GM18498 (cell line): ENCODE data around the gene MSL2.
A peak's percentile ranks its signal among the peaks of the same experiment; 100 is the strongest.
"Not testable (repeated sequence)": the region's sequence is repeated elsewhere in the genome, so short reads cannot be mapped to it uniquely, and the experiment has no call there.

Experiments
- ATAC-seq: cut with Tn5 transposase; IDR thresholded peaks from one replicate; pipeline ENCODE4 v1.9.1; 2021; ENCODE audit warnings: mild to moderate bottlenecking, moderate library complexity; ENCODE audit not compliant: unreplicated experiment

MSL2 gene, protein sequence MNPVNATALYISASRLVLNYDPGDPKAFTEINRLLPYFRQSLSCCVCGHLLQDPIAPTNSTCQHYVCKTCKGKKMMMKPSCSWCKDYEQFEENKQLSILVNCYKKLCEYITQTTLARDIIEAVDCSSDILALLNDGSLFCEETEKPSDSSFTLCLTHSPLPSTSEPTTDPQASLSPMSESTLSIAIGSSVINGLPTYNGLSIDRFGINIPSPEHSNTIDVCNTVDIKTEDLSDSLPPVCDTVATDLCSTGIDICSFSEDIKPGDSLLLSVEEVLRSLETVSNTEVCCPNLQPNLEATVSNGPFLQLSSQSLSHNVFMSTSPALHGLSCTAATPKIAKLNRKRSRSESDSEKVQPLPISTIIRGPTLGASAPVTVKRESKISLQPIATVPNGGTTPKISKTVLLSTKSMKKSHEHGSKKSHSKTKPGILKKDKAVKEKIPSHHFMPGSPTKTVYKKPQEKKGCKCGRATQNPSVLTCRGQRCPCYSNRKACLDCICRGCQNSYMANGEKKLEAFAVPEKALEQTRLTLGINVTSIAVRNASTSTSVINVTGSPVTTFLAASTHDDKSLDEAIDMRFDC

GRCh38 chr3:136196064-136196400 is at the start of gene MSL2:
MSL2 (minus strand) TSS chr3:136196335; CDS start chr3:136195113, 1,222 bp downstream.
- ATAC-seq: no peak

- ATAC-seq: no peak
These were observed 49.6 kb upstream of the MSL2 start for GRCh38 chr3:136245691-136246090.

- ATAC-seq: no peak
These were observed 43.0 kb upstream of the MSL2 start for GRCh38 chr3:136239094-136239493.

GRCh38 chr3:136237961-136238649 is 42.0 kb upstream of the MSL2 start:
- ATAC-seq: no peak

DNA sequence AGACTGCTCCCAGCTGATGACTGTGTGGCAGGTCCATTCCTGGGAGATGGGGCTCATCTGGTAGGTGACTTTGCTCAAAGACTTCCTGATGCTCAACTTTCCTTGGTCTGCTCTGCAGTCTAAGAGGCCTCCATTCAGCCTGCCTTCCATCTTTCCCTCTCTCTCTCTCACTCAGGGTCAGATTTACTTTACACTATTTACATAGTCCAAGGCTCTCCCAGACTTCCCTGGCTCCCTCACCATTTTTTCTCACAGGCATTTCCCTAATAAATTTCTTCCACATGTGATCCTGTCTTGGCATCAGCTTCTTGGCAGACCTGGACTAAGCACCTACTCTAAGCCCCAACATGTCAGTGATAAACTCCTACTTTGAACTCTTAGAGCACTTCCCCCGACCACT is 41.0 kb upstream of the MSL2 start:
- ATAC-seq: no peak

GRCh38 chr3:136236109-136236508 is 40.0 kb upstream of the MSL2 start:
- no peak for ATAC-seq

DNA sequence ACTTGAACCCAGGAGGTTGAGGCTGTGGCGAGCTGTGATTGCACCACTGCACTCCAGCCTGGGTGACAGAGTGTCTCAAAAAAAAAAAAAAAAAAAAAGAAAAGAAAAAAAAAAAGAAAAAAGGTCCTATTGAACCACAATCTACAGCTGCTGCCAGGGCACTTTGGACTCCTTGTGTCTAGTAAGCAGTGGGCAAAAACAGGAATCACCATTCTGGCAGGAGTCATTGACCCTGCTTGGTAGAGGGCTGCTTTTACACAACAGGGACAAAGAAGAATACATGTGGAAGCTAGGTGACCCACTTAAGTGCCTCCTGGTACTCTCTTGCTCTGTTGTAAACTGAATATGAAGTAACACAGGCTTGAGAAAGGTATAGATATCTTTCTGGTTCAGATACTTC is 39.4 kb upstream of the MSL2 start:
- ATAC-seq: no peak

GRCh38 chr3:136232413-136232812 is 36.3 kb upstream of the MSL2 start:
- ATAC-seq: no peak

DNA sequence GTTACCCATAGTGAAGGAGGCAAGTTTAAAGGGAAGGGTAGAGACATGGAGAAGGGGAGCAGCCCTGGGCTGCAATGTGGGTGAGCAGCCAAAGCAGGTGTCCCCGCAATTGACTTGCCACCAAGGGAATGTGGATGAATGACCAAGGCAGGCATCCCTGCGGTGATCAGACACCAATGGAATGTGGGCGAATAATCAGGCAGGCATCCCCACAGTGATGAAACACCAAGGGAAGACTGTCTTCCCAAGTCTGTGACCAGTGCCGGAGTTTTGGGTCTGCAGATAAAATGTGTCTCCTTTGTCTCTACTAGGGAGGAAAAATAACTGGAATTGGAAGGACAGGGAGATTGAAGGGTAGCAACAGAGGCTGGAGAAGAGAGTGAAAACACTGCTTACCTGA is 26.6 kb upstream of the MSL2 start:
- not testable (repeated sequence) for ATAC-seq

DNA sequence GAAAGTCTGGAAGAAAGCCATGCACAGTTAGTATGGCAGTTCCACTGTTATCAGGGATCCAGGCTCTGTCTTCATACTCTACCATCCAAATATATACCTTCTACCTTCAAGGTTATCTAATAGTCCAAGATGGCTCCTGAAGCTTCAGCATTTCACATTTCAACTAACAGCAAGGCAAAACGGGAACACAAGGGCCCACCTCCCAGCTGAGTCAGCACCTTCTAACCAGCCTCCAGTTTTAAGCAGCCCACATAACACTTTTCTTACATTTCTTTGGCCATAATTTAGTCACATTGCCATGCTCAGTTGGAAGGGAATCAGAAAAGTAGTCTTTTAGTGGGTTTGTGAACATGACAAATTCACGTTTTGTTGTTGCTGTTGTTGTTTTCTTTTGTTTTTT is 15.4 kb upstream of the MSL2 start:
- no peak for ATAC-seq

GRCh38 chr3:136209921-136210320 is 13.8 kb upstream of the MSL2 start:
- no peak for ATAC-seq

DNA sequence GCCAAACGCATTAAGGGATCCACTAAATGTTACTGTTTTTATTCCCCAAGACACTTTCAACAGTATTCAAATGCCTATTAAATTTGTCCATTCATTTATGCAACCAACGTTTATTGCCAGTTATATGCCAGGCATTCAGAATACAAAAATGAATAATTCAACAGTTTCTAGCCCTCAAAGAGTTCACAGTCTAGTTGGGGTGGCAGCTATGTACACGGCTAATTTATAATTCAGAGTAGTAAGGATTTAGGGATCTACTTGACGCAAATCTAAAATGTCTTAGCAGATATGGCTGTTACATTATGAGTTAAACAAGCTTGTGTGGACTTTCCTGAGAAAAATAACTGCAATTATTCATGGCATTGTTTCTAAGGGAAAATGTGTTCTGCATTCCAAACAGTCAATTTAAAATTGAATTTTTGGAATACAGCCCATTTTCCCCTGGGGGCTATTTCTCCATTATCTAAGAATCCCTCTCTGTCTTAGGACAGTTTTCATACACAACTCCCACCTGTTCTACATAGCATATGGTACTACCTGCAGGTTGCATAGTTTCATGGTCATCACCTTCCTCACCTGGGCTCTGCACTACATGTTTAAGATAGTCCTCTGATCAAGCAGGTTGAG is 11.5 kb upstream of the MSL2 start:
- no peak for ATAC-seq

DNA sequence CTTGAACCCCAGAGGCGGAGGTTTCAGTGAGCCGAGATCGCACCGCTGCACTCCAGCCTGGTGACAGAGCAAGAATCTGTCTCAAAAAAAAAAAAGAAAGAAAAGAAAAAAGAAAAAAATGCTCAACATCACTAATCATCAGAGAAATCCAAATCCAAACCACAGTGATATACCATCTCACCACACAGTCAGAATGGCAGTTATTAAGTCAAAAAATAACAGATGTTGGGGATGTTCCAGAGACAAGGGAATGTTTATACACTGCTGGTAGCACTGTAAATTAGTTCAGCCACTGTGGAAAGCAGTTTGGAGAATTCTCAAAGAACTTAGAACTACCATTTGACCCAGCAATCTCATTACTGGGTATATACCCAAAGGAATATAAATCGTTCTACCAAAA is 3.1 kb upstream of the MSL2 start:
- not testable (repeated sequence) for ATAC-seq

GRCh38 chr3:136198462-136199078 is 2.4 kb upstream of the MSL2 start:
- ATAC-seq: not testable (repeated sequence)

GRCh38 chr3:136197159-136197793 is 1.1 kb upstream of the MSL2 start:
- no peak for ATAC-seq

- ATAC-seq: peak; percentile 72
These were observed 445 bp upstream of the MSL2 start for GRCh38 chr3:136196401-136197158.

- peak; percentile 42 for ATAC-seq
These were observed 674 bp downstream of the MSL2 start for GRCh38 chr3:136195258-136196063.

GRCh38 chr3:136194409-136195257 is 1.5 kb downstream of the MSL2 start:
- ATAC-seq: no peak
